ENCODE results near the gene ASB3.
A peak's percentile ranks its signal among the peaks of the same experiment; 100 is the strongest.
"Not testable (repeated sequence)": the region's sequence is repeated elsewhere in the genome, so short reads cannot be mapped to it uniquely, and the experiment has no call there.

Gene ASB3, protein sequence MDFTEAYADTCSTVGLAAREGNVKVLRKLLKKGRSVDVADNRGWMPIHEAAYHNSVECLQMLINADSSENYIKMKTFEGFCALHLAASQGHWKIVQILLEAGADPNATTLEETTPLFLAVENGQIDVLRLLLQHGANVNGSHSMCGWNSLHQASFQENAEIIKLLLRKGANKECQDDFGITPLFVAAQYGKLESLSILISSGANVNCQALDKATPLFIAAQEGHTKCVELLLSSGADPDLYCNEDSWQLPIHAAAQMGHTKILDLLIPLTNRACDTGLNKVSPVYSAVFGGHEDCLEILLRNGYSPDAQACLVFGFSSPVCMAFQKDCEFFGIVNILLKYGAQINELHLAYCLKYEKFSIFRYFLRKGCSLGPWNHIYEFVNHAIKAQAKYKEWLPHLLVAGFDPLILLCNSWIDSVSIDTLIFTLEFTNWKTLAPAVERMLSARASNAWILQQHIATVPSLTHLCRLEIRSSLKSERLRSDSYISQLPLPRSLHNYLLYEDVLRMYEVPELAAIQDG

DNA sequence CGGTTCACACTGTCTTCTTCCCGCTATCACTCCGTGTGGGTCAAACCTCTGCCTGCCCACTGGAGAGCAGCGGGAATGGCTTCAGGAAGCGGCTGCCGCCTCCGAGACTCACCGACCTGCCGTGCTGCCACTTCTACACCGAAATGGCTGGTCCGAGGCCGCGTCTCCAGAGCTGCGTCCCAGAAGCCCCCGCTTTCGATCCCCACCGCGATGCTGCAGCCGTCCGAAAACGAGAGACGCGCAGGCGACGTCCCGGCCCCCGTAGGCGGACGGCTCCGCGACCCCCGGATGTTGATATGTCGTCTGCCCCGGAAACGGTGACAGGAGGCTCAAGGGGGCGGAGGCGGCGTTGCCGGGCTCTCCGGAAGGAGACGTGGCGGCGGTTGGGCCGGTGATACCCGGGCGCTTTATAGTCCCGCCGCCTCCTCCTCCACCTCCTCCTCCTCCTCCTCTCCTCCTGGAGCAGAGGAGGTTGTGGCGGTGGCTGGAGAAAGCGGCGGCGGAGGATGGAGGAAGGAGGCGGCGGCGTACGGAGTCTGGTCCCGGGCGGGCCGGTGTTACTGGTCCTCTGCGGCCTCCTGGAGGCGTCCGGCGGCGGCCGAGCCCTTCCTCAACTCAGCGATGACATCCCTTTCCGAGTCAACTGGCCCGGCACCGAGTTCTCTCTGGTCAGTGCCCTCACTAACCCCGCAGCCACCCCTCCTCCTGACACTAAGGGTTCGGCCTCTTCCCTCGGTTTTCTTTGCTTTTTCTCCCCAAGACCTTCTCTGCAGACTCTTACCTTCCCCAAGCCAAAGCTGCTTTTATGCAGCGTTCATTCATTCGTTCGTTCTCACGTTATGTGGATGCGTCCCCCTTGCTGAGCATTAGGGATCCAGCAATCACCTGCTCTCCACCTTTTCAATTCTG lies at the start of gene ASB3, which contains the start of gene ERLEC1:
TSS of gene ASB3 (minus strand) at position 249 of the 909 bp plus-strand sequence. CDS start 21,381 bp downstream, outside the sequence.
TSS of gene ERLEC1 (plus strand) at position 340 of the 909 bp plus-strand sequence. CDS start at position 507, 167 bp downstream.
- peak; percentile 90 for DNase-seq

DNA sequence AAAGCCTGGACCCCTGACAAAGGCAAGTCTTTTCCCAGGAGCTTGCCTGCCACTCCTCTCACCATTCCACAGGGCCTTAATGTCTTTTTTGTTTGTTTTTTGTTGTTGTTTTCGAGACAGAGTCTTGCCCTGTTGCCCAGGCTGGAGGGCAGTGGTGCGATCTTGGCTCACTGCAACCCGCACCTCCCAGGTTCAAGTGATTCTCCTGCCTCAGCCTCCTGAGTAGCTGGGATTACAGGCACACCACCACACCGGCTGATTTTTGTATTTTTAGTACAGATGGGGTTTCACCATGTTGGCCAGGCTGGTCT lies 43.2 kb upstream of the ASB3 start:
- not testable (repeated sequence) for DNase-seq

DNA sequence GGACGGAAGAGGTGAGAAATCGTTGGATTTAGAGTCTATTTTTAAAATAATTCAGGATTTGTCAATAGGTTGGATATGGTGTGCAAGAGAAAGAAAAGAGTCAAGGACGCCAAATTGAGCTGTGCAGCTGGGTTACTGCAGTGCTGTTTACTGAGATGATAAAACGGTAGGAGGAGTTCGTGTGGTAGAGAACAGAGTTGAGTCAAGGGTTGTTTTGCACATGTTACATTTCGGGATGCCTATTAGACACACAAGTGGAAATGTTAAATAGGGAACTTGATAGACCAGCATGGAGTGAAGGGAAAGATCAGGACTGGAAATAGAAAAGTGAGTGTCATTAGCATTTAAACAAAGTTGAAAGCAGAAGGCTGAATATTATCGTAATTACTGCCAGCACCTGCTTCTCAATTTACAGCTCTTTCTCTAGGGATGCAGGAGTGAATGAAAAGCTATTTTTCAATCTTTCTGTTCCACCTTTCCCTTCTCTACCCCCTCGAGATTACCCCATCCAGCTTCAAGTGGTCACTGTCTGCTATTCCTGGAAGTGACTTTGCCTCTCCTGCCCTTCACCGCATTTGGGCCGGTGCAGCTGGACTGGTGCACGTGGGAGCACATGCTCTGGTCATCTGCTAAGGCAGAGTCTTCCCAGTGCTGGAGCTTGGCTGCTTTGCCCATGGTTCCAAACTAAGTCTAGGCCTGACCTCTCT lies 42.7 kb upstream of the ASB3 start:
- DNase-seq, result no peak

DNA sequence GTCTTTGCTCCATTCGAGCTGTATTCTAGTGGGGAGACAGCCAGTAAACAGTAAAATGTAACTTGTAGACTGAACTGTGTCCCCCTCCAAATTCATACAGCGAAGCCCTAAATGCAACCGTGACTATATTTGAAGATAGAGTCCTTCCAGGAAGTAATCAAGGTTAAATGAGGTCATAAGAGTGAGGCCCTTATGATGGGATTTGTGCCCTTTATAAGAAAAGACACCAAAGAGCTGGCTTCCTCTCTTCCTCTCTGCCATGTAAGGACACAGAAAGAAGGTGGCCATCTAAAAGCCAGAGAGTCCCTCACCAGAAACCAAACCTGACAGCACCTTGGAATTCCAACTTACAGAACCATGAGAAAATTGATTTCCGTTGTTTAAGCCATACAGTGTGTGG lies 41.6 kb upstream of the ASB3 start:
- no peak for DNase-seq

DNA sequence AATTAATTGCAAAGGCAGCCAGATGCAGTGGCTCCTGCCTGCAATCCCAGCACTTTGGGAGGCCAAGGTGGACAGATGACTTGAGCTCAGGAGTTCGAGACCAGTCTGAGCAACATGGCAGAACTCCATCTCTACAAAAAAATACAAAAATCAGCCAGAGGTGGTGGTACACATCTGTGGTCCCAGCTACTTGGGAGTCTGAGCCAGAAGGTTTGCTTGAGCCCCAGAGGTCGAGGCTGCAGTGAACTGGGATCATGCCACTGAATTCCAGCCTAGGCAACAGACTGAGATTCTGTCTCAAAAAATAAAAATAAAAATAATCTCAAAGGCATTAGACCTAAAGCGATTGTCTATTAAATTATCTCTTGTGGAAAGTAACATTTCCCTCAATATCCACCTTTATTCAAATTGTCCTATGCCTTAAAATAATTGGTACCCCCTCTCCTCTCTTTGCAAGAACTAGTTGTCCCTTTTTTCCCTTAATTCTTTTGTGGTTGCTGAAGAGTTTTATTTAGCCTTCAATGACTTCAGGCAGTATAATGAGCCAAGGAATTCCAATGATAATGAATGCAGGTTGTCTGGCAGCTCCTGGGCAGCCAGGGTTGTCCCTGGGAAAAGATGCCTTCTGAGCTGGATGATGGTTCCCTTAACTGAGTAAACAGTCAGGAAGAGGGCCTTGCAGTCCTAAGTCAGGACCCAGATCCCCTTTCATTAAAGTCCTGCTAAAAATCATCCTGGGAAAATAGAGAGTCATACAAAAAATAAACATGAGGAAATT lies 40.8 kb upstream of the ASB3 start:
- DNase-seq, result no peak

DNA sequence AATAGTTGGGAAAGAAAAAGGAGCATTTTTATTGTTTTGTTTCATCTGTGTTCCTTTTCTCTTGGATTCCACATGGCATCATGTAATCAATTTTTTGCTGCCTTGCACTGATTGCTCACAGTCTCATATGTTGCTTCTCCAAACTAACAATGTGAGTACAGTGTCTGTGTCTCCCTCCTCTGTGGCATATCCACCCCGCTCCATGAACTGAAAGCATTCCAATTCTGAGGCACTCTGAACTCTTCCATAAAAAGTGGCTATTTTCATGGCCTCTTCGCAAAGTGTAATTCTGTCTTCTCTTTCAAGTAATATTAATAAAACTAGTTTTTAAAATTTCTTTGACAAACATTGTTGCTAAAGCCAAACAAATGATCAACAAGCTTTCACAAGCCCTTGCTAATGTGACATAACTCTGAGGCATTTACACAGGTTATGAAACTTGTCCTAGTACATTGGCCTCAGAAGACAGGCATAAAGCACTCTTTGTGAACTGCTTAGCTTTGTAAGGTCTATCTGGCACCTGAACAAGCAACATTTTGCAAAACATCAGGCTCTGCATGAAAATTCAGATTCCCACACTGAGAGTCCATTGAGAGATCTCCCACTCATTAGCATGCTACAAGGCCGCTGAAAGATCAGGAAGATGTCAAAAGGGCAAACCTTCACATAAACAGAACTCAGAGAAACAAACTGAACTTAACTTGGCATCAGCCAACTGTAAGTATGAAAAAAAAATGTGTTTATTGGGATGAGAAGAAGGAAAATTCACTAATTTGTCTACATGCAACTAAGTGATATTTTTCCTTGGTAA lies 40.0 kb upstream of the ASB3 start:
- DNase-seq, result no peak

DNA sequence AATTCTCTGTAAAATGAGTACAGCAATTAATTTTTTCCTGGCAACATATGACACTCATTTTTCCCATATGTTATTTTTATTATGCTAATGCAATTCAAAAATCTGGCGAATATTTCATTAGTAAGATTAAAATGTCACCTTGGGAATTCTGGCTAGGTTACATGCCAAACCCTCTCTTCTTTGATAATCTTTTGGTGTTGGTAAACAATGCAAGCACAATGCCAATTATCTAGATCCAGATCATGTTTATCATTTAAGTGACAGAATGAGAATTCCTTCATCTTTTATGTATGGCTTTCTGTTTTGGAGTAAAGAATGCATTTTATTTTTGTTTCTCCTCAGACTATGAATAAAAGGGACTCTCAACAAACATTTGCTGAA lies 39.3 kb upstream of the ASB3 start:
- no peak for DNase-seq

DNA sequence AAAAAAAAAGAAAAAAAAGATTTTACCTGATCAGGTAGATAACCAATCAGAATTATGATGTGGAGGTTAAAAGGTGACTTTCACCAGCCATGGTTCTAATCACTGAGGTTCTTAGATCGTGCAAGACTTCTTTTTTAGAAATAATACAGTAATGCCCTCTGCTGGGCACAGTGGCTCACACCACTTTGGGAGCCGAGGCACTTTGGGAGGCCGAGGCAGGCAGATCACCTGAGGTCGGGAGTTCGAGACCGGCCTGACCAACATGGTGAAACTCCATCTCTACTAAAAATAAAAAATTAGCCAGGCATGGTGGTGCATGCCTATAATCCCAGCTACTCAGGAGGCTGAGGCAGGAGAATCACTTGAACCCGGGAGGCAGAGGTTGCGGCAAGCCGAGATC lies 36.9 kb upstream of the ASB3 start:
- DNase-seq, result not testable (repeated sequence)

DNA sequence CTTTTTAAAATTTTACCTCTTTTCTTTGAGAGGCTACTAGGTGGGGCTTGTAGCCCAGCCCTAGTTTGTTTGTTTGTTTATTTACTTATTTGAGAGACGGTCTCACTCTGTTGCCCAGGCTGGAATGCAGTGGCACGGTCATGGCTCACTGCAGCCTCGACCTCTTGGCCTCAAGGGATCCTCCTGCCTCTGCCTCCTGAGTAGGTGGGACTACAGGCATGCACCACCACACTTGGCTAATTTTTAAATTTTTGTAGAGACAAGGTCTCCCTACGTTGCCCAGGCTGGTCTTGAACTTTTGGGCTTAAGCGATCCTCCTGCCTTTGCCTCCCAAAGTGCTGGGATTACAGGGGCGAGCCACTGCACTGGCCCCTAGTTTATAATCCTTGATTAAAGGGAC lies 35.1 kb upstream of the ASB3 start:
- DNase-seq, result no peak

DNA sequence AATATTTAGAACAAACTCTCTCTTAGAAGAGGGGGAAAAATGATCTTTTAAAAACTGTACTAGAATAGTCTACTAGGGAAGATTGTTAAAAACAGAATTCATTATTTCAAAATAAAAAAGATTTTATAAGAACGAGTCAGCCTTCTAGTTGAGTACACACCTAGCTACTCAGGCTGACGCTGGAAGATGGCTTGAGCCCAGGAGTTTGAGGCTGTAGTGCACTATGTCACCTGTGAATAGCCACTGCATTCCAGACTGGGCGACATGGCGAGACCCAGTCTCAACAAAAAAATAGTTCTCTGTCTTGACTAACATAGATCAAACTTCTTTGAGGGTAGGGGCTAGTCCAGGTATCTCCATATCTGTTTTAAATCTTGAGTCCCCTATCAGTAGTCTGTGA lies 34.0 kb upstream of the ASB3 start:
- DNase-seq, result no peak

DNA sequence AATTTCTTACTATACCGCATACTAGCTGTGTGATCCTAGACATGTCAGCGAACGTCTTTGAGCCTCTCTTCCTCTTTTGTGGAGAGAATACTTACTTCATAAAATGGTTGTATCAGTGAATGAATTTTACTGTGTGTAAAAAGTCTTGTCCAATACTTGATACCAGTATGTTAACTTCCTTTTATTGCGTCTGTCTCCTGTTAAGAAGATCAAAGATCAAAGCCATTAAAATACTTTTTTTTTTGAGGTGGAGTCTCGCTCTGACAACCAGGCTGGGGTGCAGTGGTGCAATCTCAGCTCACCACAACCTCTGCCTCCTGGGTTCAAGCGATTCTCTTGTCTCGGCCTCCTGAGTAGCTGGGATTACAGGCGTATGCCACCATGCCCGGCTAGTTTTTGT lies 33.3 kb upstream of the ASB3 start:
- no peak for DNase-seq

DNA sequence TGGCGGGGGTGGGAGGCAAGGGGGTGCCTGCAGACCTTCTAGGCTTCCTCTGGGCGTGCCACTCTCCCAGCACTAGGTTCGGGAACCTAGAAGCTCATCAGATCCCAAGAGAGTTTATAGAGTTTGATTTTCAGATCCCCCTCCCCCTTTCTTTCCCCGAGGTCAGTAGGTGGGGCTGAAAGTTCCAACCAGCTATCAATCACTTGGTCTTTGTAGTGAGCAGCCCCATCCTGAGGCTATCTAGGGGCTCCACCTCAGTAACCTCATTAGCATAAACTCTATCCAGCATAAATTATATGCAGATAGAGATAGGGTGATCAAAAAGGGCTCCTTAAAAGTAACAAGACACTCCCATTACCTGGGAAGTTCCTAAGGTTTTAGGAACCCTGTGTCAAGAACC lies 32.9 kb upstream of the ASB3 start:
- DNase-seq, result no peak

DNA sequence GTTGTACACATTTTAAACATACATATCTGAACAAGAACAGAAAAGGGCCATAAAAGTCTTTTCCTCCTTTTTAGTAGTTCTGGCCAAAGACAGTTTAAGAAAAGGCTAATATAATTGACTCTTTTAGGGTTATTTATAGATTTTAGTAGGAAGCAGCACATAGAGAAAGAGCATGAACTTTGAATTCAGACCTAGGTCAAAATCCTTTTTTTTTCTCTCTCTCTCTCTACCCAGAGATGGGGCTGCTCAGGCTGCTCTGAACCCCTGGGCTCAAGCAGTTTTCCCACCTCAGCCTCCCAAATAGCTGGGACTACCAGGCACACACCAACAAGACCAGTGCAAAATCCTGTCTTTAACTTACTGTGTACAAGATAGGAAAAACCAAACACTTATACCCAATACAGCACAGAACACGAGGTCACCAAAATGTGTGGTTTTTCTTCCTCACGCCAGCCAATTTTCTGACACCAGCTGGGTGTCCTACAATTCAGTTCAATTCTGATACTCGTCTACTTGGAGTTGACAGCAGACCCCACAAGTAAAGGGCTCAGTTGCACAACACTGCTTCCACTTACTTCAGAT lies 32.2 kb upstream of the ASB3 start:
- DNase-seq, result no peak

DNA sequence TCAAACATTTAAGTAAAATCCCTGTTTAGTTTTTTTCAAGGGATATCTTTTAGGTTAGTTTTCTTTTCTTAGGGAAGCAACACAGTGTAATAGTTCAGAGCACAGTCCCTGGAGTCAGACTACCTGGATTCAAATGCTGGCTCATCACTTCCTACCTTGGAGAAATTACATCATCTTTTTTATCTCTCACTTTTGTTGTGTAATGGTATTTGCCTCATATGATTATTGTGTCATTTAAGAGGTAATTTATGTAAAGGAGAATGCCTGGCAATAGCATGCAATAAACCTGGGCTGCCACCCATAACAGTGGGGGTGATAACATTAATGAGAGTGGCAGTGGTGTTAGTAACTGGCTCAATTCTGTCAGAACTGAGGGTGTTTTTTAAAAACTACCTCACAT lies 26.4 kb upstream of the ASB3 start:
- DNase-seq, result no peak

DNA sequence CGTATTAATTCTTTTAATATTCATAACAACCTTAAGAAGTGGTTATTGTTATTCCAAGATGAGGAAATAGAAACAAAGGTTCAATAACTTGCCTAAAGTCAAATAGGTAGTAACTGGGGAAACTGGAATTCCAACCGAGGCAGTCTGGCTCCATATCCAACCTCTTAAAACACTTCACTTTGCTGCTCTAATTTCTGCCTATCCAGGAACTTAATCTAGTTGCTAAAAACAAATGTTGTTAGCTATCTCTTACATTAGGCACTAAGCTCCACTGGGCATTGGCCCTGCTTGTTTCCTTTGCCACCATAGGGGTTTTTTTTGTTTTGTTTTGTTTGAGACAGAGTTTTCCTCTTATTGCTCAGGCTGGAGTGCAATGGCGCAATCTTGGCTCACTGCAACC lies 24.8 kb upstream of the ASB3 start:
- no peak for DNase-seq

DNA sequence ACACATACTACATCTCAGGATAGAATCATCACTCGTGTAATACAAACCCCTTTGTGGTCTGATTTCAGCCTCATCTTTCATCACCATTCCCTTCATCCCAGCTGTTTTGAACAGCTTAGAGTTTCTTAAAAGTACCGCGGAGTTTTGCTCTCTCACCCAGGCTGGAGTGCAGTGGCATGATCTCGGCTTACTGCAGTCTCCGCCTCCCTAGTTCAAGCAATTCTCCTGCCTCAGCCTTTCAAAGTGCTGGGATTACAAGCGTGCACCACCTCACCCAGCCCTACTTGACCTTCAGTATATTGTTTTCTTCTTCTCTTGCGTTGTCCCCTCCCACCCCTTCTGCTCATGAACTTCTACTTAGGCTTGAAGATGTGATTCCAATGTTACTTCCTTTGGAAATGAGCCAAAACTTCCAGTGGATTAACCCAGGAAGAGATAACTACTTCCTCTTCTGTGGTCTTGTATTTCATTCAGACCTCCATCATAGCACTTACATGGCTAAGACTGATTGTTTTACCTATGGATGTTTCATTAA lies 15.9 kb upstream of the ASB3 start:
- DNase-seq, result no peak

DNA sequence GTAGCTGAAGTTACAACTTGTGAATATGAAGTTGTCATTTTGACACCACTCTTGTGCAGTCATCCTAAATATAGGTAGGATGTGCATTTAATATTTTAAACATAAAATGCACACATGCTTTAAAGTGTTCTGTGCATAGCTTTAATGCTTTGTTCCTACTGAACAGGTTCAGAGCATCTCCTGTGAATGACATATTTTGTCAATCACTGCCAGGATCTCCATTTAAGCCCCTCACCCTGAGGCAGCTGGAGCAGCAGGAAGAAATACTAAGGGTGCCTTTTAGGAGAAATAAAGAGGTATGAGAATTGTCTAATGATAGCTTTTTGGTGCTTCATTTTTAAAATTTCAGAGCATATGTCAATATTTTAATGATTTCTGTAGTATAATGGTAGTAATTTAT lies 14.8 kb upstream of the ASB3 start:
- DNase-seq, result no peak

DNA sequence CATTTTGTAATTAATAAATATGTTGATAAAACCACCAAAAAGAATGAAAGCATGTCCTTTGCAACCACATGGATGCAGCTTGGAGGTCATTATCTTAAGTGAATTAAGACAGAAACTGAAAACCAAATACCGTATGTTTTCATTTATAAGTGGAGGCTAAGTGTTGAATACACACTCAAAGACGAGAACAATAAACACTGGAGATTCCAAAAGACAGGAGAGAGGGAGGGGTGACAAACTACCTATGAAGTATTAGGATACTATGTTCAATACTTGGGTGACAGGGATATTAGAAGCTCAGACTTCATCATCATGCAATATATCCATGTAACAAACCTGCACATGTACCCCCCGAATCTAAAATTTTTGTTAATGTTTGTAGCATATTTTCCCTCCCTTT lies 7.1 kb upstream of the ASB3 start:
- no peak for DNase-seq

DNA sequence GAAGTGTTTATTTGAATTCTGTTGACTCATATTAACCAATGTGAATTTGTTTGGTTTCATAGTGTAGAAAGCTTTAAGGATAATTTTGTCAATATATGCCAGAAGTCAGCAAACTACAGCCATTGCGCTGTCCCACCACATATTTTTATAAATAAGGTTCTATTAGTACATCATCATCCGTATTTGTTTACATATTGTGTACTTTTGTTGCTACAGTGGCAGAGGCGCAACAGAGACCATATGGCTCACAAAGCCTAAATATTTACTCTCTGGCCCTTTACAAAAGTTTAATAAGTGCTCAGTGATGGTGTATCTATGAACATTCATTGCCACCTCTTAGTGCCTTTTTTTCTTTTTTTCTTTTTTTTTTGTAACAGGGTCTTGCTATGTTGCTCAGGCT lies 6.5 kb upstream of the ASB3 start:
- DNase-seq, result no peak

DNA sequence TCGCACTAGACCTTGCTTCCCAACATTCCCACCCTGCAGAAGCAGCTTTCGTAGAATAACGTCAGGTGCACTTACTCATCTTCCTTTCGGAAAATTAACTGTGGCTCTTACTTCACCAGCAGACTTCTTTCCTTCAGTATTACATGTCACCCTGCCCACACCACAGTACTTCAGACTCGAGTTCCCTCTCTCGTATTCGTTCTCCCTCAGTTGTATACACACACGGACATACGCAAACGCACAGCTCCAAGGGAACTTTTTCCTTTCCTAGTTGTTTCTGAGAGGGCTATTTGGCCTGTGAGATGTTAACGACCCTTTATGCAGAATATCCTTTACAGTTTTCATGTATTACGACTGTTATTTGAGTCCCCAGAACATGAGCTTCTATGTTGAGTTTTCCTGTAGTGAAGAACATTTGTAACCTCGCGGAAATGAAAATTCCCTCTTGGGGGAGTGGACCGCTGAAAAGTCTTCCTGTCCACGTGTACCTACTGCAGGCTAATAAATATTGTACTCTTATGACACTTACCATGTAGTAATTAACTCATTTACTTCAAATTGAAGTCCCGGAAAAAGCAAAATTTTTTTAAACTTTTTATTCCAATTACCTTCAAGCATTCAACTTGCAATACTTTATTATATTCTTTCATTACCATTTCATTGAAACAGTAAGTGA lies 999 bp upstream of the ASB3 start:
- no peak for DNase-seq
